Measurements from ENCODE around the gene SORCS2.

SORCS2 gene

GRCh38 chr4:7377223-7377865, 185.0 kb downstream of the SORCS2 start:
- DNase-seq (ENCODE audit: low read depth) = no peak

GRCh38 chr4:7379186-7379585, 186.8 kb downstream of the SORCS2 start:
- DNase-seq (ENCODE audit: low read depth) = no peak

GRCh38 chr4:7379719-7380118, 187.4 kb downstream of the SORCS2 start:
- no peak for DNase-seq (ENCODE audit: low read depth)

GRCh38 chr4:7381221-7381889, 189.0 kb downstream of the SORCS2 start:
- DNase-seq (ENCODE audit: low read depth) = no peak

- no peak for DNase-seq (ENCODE audit: low read depth)
These were observed 189.7 kb downstream of the SORCS2 start for GRCh38 chr4:7381890-7382633.

GRCh38 chr4:7382634-7383014, 190.3 kb downstream of the SORCS2 start:
- no peak for DNase-seq (ENCODE audit: low read depth)

- no peak for DNase-seq (ENCODE audit: low read depth)
These were observed 190.9 kb downstream of the SORCS2 start for GRCh38 chr4:7383266-7383665.

- DNase-seq (ENCODE audit: low read depth) = no peak
These were observed 191.9 kb downstream of the SORCS2 start for GRCh38 chr4:7384003-7384928.

GRCh38 chr4:7384929-7385890, 192.9 kb downstream of the SORCS2 start:
- DNase-seq (ENCODE audit: low read depth) = no peak

- no peak for DNase-seq (ENCODE audit: low read depth)
These were observed 195.6 kb downstream of the SORCS2 start for GRCh38 chr4:7387925-7388324.

- DNase-seq (ENCODE audit: low read depth) = no peak
These were observed 196.3 kb downstream of the SORCS2 start for GRCh38 chr4:7388627-7389026.

GRCh38 chr4:7389101-7389701, 196.9 kb downstream of the SORCS2 start:
- DNase-seq (ENCODE audit: low read depth) = no peak

- DNase-seq (ENCODE audit: low read depth) = no peak
These were observed 197.4 kb downstream of the SORCS2 start for GRCh38 chr4:7389719-7390118.

GRCh38 chr4:7390336-7390735, 198.0 kb downstream of the SORCS2 start:
- DNase-seq (ENCODE audit: low read depth) = no peak

GRCh38 chr4:7390906-7391636, 198.7 kb downstream of the SORCS2 start:
- DNase-seq (ENCODE audit: low read depth) = no peak

- no peak for DNase-seq (ENCODE audit: low read depth)
These were observed 199.5 kb downstream of the SORCS2 start for GRCh38 chr4:7391637-7392437.

- DNase-seq (ENCODE audit: low read depth) = no peak
These were observed 200.4 kb downstream of the SORCS2 start for GRCh38 chr4:7392438-7393421.
